Tibial nerve (tissue), 4 donors: ENCODE results near the gene ASCC2.

Experiments used
- CTCF ChIP-seq, 5 experiments: fragments of 200-600 bp in 3 of 5; fragments of 450-650 bp in 2 of 5; sonication (generic) in 3 of 5; IDR thresholded peaks; one replicate each; pipeline ENCODE4 v1.5.1; 2016 to 2019; ENCODE audit warnings: antibody characterized with exemption in 5 of 5, mild to moderate bottlenecking in 3 of 5, moderate library complexity in 2 of 5
- EP300 ChIP-seq, 2 donors: sonication (generic); formaldehyde crosslinking; IDR thresholded peaks; one replicate each; pipeline ENCODE4 v1.6.1; 2017; ENCODE audit warnings: antibody characterized with exemption in 2 of 2, mild to moderate bottlenecking in 1 of 2
- POLR2A ChIP-seq, 2 donors: fragments of 450-650 bp; IDR thresholded peaks; one replicate each; pipeline ENCODE4 v1.6.1; 2017; ENCODE audit warnings: antibody characterized with exemption in 2 of 2, mild to moderate bottlenecking in 2 of 2, moderate library complexity in 2 of 2

GRCh38 chr22:29772170-29772641, 65.9 kb downstream of the ASCC2 start:
- TF ChIP-seq CTCF (IDR thresholded peaks at IDR 0.05) = no peak
- no peak for TF ChIP-seq POLR2A (IDR thresholded peaks at IDR 0.05)
- TF ChIP-seq EP300 (IDR thresholded peaks at IDR 0.05) = no peak
